ENCODE results near the gene DCHS1. TPM values are rescaled to one million over a fixed set of nuclear protein-coding genes. Genes with fewer than 3 reads are reported as not detected.

DCHS1 gene
- total and polyA plus RNA-seq, 9 of the 15 experiments (the other 6 are each of a cell fraction or from before 2014, with no cell fraction given): 0.04 to 0.49 (median 0.14) TPM; not detected in 2

GRCh38 chr11:6682936-6683861 lies 27.6 kb upstream of the DCHS1 start, which contains the start of gene MRPL17:
MRPL17 (minus strand) TSS chr11:6683340; CDS start chr11:6683296, 44 bp downstream.
- H3K27ac ChIP-seq (ENCODE audit: extremely low read depth, low read depth, low read length): peak within 1 kb of the TSS; percentile 80
- BruUV-seq (replicated peaks): no TSS peak
- DNase-seq (ENCODE audit: extremely low read depth in 1 of 4, low spot score in 3 of 4) (peak; percentile 96 to 99 (median 97)), FAIRE-seq (peak; percentile 97), ATAC-seq (peak; percentile 94)
- no peaks in the 10 kb centered on the region for H3K27me3 ChIP-seq (ENCODE audit: control insufficient read depth in 2 of 2, insufficient read depth in 2 of 2, low read length in 2 of 2)
- WGBS (ENCODE audit: insufficient coverage, low coverage, missing lambda C conversion rate): 1% methylated on average over 65 of the region's 70 CpGs
- ChIA-PET CTCF (ENCODE audit: low intra/inter-chr PET ratio) (interaction anchor here (0.7 to 1.8 kb wide), 5 partner anchors 76 to 244 kb away, joined by 3 to 4 read pairs (median 3); no protein-coding TSS in a partner anchor), POLR2A (interaction anchor here (0.6 to 1.5 kb wide), 10 partner anchors 9 to 240 kb away, joined by 3 to 7 read pairs (median 3); partner anchors contain the start of genes ARFIP2, TAF10, TIMM10B and TPP1)
- no peaks in the 10 kb centered on the region for H4K20me1 ChIP-seq (replicated peaks; ENCODE audit: control insufficient read depth, insufficient read depth, low read length)
- in situ Hi-C loops (cut with MboI) (loop anchor here (5.0 kb wide), 1 partner anchor 61 kb away; no protein-coding TSS in a partner anchor), intact Hi-C loops (cut with micrococcal nuclease) (loop anchor here (1.0 to 2.0 kb wide), 4 partner anchors 70 to 152 kb away; partner anchors contain the start of genes ILK, RRP8 and TAF10)
- peak within 1 kb of the TSS; percentile 94 for H3K4me2 ChIP-seq (ENCODE audit: insufficient read depth, low read length)
- peaks cover 10 to 14% of the 10 kb centered on the region in 2 experiments; a peak in 4 of 5 replicates for H3K4me1 ChIP-seq (replicated peaks in 1 of 2; ENCODE audit: control insufficient read depth in 2 of 2, insufficient read depth in 2 of 2, low read length in 2 of 2)
- H3K36me3 ChIP-seq (ENCODE audit: control insufficient read depth, insufficient read depth, low read length): peaks cover 25% of the 10 kb centered on the region
- H3K9me1 ChIP-seq (ENCODE audit: control insufficient read depth, insufficient read depth, low read length): peaks cover 3% of the 10 kb centered on the region
- H3K79me2 ChIP-seq (ENCODE audit: control insufficient read depth, insufficient read depth, low read length): peaks cover 31% of the 10 kb centered on the region
- peak within 1 kb of the TSS; percentile 92 for H2AFZ ChIP-seq (ENCODE audit: low read depth, low read length)
- H3K4me3 ChIP-seq: peak within 1 kb of the TSS; percentile 68
- peak within 1 kb of the TSS; percentile 91 to 98 for H3K9ac ChIP-seq (ENCODE audit: insufficient read depth in 1 of 2, low read depth in 2 of 2, low read length in 2 of 2)
- no peaks in the 10 kb centered on the region for H3K9me3 ChIP-seq (replicated peaks; ENCODE audit: control insufficient read depth, insufficient read depth, low read depth, low read length)
- TF ChIP-seq HLTF (IDR thresholded peaks at IDR 0.05) (peak; percentile 44; the same call in 1 of the 2 replicates), THAP7 (CRISPR knock-in tag; IDR thresholded peaks at IDR 0.05) (no peak), ZBTB43 (CRISPR knock-in tag; IDR thresholded peaks at IDR 0.05) (no peak), CREB5 (CRISPR knock-in tag; IDR thresholded peaks at IDR 0.05) (no peak), ZFPM2 (CRISPR knock-in tag; IDR thresholded peaks at IDR 0.05) (no peak), SUPT5H (IDR thresholded peaks at IDR 0.05) (peak; percentile 98), ZNF133 (CRISPR knock-in tag; IDR thresholded peaks at IDR 0.05) (0 out of 2 replicates have a peak, but pooled peaks have one; percentile 52), BRCA1 (IDR thresholded peaks at IDR 0.05) (no peak), BRCA1 (CRISPR knock-in tag; IDR thresholded peaks at IDR 0.05) (0 out of 2 replicates have a peak, but pooled peaks have one; percentile 91), CREBBP (IDR thresholded peaks at IDR 0.05; ENCODE audit: low read depth, low read length) (no peak), MAFK (IDR thresholded peaks at IDR 0.05; ENCODE audit: low read length) (0 out of 2 replicates have a peak, but pooled peaks have one; percentile 20), ZBTB2 (IDR thresholded peaks at IDR 0.05) (peak; percentile 100), ATF4 (CRISPR knock-in tag; IDR thresholded peaks at IDR 0.05) (peak; percentile 58; the same call in 1 of the 2 replicates), ESRRA (IDR thresholded peaks at IDR 0.05; ENCODE audit: borderline replicate concordance, low read depth) (0 out of 2 replicates have a peak, but pooled peaks have one; percentile 44), FOXA3 (CRISPR knock-in tag; conservative IDR thresholded peaks at IDR 0.05 in 1 of 2, IDR thresholded peaks at IDR 0.05 in 1 of 2) (peak in 1 of 2 experiments; percentile 81; a peak in 2 of 4 replicates)

Data from K562 (cell line).